GM15510 (cell line): ENCODE results near the gene PDE4B.

Experiments
- POLR2A ChIP-seq: IDR thresholded peaks from 3 replicates; pipeline ENCODE4 v1.6.1; 2011; ENCODE audit warnings: borderline replicate concordance; ENCODE audit not compliant: insufficient read length; ENCODE audit errors: extremely low read depth

Gene PDE4B

DNA sequence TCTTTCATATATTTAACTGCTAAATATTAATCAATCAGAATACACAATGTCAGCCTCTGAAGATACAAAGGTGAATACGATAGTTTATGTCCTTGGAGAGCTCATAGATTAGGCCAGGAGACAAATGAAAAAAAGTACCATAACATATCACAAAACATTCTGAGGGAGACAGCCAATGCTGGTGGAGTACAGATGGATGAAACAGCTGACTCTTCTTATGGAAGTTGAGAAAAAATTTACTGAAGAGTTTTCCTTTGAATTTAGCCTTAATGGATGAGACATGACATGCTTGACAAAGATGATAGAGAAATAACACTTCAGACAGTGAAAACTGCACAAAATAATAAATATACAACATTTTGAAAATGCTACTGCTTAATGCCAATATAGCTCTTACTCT is 193.5 kb downstream of the PDE4B start:
- TF ChIP-seq POLR2A: no peak

GRCh38 chr1:65990161-65990560 is 197.5 kb downstream of the PDE4B start:
- no peak for TF ChIP-seq POLR2A

- TF ChIP-seq POLR2A: no peak
These were observed 199.0 kb downstream of the PDE4B start for GRCh38 chr1:65991694-65992093.

DNA sequence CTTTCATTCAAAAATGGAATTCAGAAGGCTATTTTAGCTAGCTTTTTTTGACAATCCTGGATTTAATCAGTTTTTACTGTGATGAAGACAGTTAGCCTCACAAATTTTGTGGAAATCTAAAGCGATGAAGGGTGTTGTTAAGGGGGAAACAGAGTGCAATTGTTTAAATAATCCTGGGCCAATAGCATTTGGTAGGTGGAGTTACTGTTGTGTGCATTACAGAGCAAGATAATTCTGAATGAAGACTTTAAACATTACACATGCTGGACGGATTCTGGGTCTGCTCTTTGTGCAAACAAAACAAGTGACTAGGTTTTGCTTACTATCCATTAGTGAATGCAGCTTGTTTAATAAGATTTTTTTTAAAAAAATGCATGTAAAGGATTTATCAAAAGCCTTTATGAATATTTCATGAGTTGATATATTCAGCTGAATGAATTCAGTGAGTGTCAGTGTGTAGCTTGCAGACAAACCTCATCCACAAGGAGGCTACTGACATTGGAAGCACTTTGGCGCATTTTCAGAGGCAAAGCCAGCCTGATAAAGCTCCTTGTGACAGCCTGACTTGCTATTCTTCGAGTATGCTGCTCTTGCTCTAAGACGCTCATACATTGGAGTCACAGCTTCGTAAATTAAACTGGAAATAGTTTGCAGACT is 199.6 kb downstream of the PDE4B start:
- TF ChIP-seq POLR2A: no peak

DNA sequence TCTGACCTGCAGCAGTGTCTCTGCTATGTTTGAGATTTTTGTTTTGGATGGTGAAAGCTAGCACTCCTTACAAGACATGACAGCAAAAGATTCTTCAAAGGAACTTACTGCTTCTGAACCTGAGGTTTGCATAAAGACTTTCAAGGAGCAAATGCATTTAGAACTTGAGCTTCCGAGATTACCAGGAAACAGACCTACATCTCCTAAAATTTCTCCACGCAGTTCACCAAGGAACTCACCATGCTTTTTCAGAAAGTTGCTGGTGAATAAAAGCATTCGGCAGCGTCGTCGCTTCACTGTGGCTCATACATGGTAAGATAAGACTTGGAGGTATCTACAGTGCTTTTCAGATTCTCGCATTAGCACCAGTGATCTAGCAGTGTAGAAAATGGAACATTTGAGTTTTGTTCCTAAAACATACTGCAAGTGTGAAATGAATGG is 200.2 kb downstream of the PDE4B start:
- no peak for TF ChIP-seq POLR2A

DNA sequence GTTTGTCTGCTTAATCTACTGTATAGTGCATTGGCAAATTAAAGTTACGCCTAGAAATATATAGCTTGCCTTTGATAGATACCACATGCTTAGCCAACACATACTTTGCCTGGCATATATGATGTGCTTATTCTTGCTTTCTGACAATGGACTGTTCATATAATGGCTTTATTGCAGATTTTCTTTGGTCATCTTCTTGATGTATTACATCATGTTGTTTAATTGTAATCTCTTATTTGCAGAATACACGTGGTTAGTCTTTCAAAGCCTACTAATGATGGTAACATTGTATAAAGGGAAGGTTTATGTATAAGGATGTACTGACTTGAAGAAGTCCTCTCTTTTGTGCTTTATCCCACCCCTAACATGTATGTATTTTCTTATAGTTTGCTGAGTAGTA is 201.5 kb downstream of the PDE4B start:
- no peak for TF ChIP-seq POLR2A

DNA sequence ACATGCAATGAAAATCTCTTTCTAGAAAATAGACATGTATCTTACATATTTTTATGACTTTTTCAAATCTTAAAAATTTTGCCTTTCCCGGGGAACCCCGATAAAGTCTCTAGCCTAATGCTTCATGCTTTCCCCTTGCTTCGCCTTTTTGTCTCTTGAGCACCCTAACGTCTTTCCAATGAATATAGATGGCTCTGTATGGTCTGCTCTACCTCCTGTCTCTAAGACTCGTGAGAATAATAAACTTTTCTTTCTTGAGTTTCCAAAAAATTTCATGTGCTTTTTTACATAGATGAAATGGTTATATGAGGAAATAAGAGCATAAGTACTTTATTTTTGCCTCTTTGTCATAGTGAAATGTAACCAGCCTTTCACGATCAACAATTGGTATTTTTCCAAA is 202.6 kb downstream of the PDE4B start:
- TF ChIP-seq POLR2A: no peak

GRCh38 chr1:65995928-65996327 is 203.2 kb downstream of the PDE4B start:
- no peak for TF ChIP-seq POLR2A

DNA sequence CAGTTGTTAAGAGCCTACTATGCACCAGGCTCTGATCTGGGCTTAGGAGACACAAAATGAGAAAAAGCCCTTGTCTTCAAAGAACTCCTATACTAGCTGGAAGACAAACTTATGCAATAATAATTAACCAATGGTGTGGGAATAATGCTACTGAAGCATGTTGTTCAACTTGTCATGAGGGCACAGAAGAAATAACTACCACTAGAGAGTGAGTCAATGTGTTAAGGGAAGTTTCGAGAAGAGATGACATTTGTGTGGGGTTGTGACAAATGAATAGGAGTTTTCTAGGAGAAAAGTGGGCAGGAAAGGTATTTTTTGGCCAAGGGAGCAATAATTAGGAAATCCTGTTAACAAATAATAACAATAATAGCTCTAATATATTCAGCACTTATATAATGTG is 205.0 kb downstream of the PDE4B start:
- TF ChIP-seq POLR2A: no peak

GRCh38 chr1:65998763-65999583 is 206.3 kb downstream of the PDE4B start:
- no peak for TF ChIP-seq POLR2A

- no peak for TF ChIP-seq POLR2A
These were observed 207.4 kb downstream of the PDE4B start for GRCh38 chr1:66000033-66000637.

DNA sequence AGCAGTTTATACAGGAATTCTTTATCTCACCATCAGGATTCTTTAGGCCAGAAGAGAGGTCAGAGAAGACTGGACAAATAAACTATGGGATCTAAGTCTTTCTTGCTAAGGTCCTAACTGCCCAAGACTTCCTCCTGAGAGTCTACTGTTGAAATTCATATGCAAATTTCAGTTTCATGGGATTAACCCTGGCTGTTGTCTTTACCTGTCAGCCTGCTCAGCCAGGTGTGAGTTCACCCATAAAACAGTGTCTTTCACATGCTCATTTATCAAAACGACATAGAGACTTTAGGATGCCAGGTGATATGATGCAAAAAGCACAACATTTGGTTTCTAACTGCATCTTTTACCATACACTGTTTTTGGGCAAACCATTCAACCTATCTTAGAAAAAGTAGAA is 211.0 kb downstream of the PDE4B start:
- TF ChIP-seq POLR2A: no peak

DNA sequence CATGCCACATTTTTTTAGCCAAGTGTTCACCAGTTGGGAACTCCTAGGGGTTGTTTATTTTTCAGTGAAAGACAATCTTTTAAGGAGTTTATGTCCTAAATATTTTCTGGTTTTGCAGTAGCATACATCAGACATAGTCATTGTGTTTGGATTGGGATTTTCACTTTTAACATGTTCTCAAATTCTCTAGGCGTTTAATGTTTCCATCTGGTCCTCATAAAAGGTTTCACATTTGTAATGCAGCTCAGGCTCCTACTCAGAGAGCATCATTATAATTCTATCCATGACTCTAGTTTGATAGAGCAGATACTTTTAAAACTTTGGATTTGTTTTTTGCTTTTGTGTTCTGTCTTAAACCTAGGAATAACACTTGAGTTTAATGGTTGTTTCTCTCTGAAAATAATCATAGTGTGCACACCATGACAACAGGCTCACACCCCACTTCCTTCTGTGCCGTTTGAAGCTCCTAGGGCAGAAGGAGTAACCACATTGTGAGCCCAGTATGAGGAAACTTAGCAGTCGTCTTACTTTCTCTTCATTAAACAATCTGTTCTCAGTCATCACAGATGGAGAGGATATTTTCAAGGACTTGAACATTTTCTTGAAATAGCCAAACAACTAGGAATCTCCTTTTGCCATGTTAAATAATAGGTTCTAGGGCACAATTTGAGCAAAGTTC is 219.6 kb downstream of the PDE4B start:
- no peak for TF ChIP-seq POLR2A

DNA sequence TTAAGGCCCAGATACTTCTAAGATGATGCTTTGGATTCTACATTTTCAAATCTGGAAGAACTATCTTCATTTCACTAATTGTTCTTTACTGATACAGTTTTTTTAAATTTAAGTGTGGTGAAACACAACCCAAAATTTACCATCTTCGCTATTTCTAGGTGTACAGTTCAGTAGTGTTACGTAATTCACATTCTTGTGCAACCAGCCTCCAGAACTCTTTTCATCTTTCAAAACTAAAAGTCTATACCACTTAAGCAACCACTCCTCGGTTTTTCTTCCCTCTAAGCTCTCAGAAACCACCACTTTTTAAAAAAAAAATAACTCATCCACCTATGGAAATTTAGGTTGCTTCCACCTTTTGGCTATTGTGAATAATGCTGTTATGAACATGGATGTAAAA is 220.7 kb downstream of the PDE4B start:
- TF ChIP-seq POLR2A: no peak
